Measurements from ENCODE around the gene THAP7. TPM values are rescaled to one million over a fixed set of nuclear protein-coding genes. Genes with fewer than 3 reads are reported as not detected.
A peak's percentile ranks its signal among the peaks of the same experiment; 100 is the strongest.

THAP7 gene
- total and polyA plus RNA-seq, 2 of the 13 experiments (the other 11 are each of a cell fraction or from before 2014, with no cell fraction given) = 13.0 to 25.5 TPM

- TF ChIP-seq ZFP82 (CRISPR knock-in tag; IDR thresholded peaks at IDR 0.05; ENCODE audit: borderline replicate concordance) = no peak
- no peak; the same call in 1 of the 2 replicates for TF ChIP-seq STAG1 (CRISPR knock-in tag; IDR thresholded peaks at IDR 0.05)
- no peak for TF ChIP-seq ZFX (CRISPR knock-in tag; IDR thresholded peaks at IDR 0.05; ENCODE audit: low read depth)
- TF ChIP-seq ZNF784 (CRISPR knock-in tag; IDR thresholded peaks at IDR 0.05; ENCODE audit: borderline replicate concordance) = no peak
- no peak for TF ChIP-seq EED (CRISPR knock-in tag; IDR thresholded peaks at IDR 0.05)
- TF ChIP-seq TEAD2 (CRISPR knock-in tag; IDR thresholded peaks at IDR 0.05) = no peak
- TF ChIP-seq NR3C1 (CRISPR knock-in tag; IDR thresholded peaks at IDR 0.05) = no peak
- TF ChIP-seq DZIP1 (CRISPR knock-in tag; IDR thresholded peaks at IDR 0.05) = no peak
- TF ChIP-seq ZFP91 (CRISPR knock-in tag; IDR thresholded peaks at IDR 0.05; ENCODE audit: borderline replicate concordance) = no peak
- 0 out of 2 replicates have a peak, but pooled peaks have one; percentile 65 for TF ChIP-seq FOXO4 (CRISPR knock-in tag; conservative IDR thresholded peaks at IDR 0.05)
- TF ChIP-seq ZNF589 (CRISPR knock-in tag; conservative IDR thresholded peaks at IDR 0.05) = peak; percentile 58; the same call in 1 of the 2 replicates
- 0 out of 2 replicates have a peak, but pooled peaks have one; percentile 39 for TF ChIP-seq ZFAT (CRISPR knock-in tag; conservative IDR thresholded peaks at IDR 0.05)
- TF ChIP-seq CTCF (CRISPR knock-in tag; IDR thresholded peaks at IDR 0.05) = no peak
- no peak for TF ChIP-seq ZMYM3 (CRISPR knock-in tag; IDR thresholded peaks at IDR 0.05)
- no peak for TF ChIP-seq ARHGAP35 (CRISPR knock-in tag; IDR thresholded peaks at IDR 0.05; ENCODE audit: borderline replicate concordance)
- TF ChIP-seq RFXAP (CRISPR knock-in tag; IDR thresholded peaks at IDR 0.05; ENCODE audit: borderline replicate concordance) = 0 out of 2 replicates have a peak, but pooled peaks have one; percentile 57
- peak; percentile 92 for TF ChIP-seq ZNF331 (CRISPR knock-in tag; IDR thresholded peaks at IDR 0.05)
- peak; percentile 62 for TF ChIP-seq THAP11 (CRISPR knock-in tag; IDR thresholded peaks at IDR 0.05)
- 0 out of 2 replicates have a peak, but pooled peaks have one; percentile 16 for TF ChIP-seq HMG20A (CRISPR knock-in tag; IDR thresholded peaks at IDR 0.05; ENCODE audit: borderline replicate concordance)
- TF ChIP-seq ZSCAN30 (CRISPR knock-in tag; IDR thresholded peaks at IDR 0.05) = no peak
Measured at GRCh38 chr22:21009638-21010425, 7.9 kb upstream of the THAP7 start (continued).
